K562 (cell line): ENCODE measurements around the gene ACTN3. TPM values are rescaled to one million over a fixed set of nuclear protein-coding genes. Genes with fewer than 3 reads are reported as not detected.

Source experiments
- ATAC-seq: fragments of 200-7000 bp; cut with Tn5 transposase; 3 replicates; pipeline ENCODE4 v1.9.1; 2020; ENCODE audit warnings: moderate library complexity
- BruUV-seq: library from RNA; stranded (reverse); fragments of 400-500 nt; replicated peaks from 2 replicates; lab custom pipeline; 2021; lab: Mats Ljungman, UMichigan
- CTCF ChIA-PET: fragments of 300-600 bp; formaldehyde crosslinking; extraction: SDS; loops from one replicate; lab custom pipeline; 2021; ENCODE audit warnings: low intra/inter-chr PET ratio; lab: Yijun Ruan, JAX
- POLR2A ChIA-PET: fragments of 300-600, 350-650 bp; sonication (Branson Sonifier 250); formaldehyde crosslinking; extraction: SDS; loops from one replicate; lab custom pipeline; 2021; ENCODE audit warnings: antibody characterized with exemption, inconsistent platforms; lab: Yijun Ruan, JAX
- DNase-seq, 4 experiments: peaks; one replicate each; pipeline versions ENCODE4 v3.0.0 to v3.0.0-alpha.2; 2011 to 2018; ENCODE audit warnings: low spot score in 3 of 4, mixed read lengths in 3 of 4; ENCODE audit errors: extremely low read depth in 1 of 4
- FAIRE-seq: peaks from 2 replicates; lab custom pipeline; 2011; peaks lifted over from hg19 to GRCh38; lab: Jason Lieb, UNC
- H2AFZ ChIP-seq: 2 replicates; pipeline ENCODE4 v1.6.0; 2011; ENCODE audit warnings: low read depth, low read length, control low read depth, inconsistent platforms
- H3K27ac ChIP-seq: fragments of 200-600 bp; 3 replicates; pipeline ENCODE4 v1.8.0; 2011; ENCODE audit warnings: low read depth, mild to moderate bottlenecking, control low read depth, inconsistent platforms, low read length, moderate library complexity, mixed read lengths; ENCODE audit errors: extremely low read depth
- H3K27me3 ChIP-seq, 2 experiments: fragments of 300-600 bp in 1 of 2; 2 replicates in 1 of 2; 3 replicates in 1 of 2; pipeline versions ENCODE4 v1.6.0 to v1.8.0; 2011; ENCODE audit warnings: inconsistent platforms in 2 of 2, low read length in 2 of 2, mild to moderate bottlenecking in 1 of 2, mixed read lengths in 1 of 2, moderate library complexity in 1 of 2; ENCODE audit not compliant: control insufficient read depth in 2 of 2, insufficient read depth in 2 of 2
- H3K36me3 ChIP-seq: fragments of 300-600 bp; 3 replicates; pipeline ENCODE4 v1.8.0; 2011; ENCODE audit warnings: mild to moderate bottlenecking, low read length, inconsistent platforms; ENCODE audit not compliant: control insufficient read depth, insufficient read depth
- H3K4me1 ChIP-seq, 2 experiments: fragments of 200-600 bp in 1 of 2; replicated peaks in 1 of 2; 2 replicates in 1 of 2; 3 replicates in 1 of 2; pipeline versions ENCODE4 v1.5.1 to v1.8.0; 2011; ENCODE audit warnings: inconsistent platforms in 2 of 2, low read length in 2 of 2, mild to moderate bottlenecking in 1 of 2, mixed read lengths in 1 of 2, moderate library complexity in 1 of 2; ENCODE audit not compliant: control insufficient read depth in 2 of 2, insufficient read depth in 2 of 2
- H3K4me2 ChIP-seq: 2 replicates; pipeline ENCODE4 v1.6.1; 2011; ENCODE audit warnings: low read length, control low read depth, inconsistent platforms, mixed read lengths; ENCODE audit not compliant: insufficient read depth
- H3K4me3 ChIP-seq: fragments of 200-600 bp; sonication (generic), shearing (Covaris generic); 2 replicates; pipeline ENCODE4 v1.5.1; 2016; ENCODE audit warnings: control low read depth, inconsistent platforms
- H3K79me2 ChIP-seq: fragments of 200-600 bp; 3 replicates; pipeline ENCODE4 v1.8.0; 2011; ENCODE audit warnings: low read length, inconsistent platforms; ENCODE audit not compliant: control insufficient read depth, insufficient read depth
- H3K9ac ChIP-seq, 2 experiments: 2 replicates each; pipeline versions ENCODE4 v1.6.0 to v1.6.1; 2011; ENCODE audit warnings: low read depth in 2 of 2, low read length in 2 of 2, control low read depth in 1 of 2, inconsistent platforms in 1 of 2, mild to moderate bottlenecking in 1 of 2, mixed read lengths in 1 of 2; ENCODE audit not compliant: insufficient read depth in 1 of 2
- H3K9me1 ChIP-seq: one replicate; pipeline ENCODE4 v1.6.0; 2011; ENCODE audit warnings: inconsistent platforms, mild to moderate bottlenecking, low read length, moderate library complexity; ENCODE audit not compliant: control insufficient read depth, insufficient read depth
- H3K9me3 ChIP-seq: replicated peaks from 2 replicates; pipeline ENCODE4 v1.5.1; 2011; ENCODE audit warnings: low read depth, low read length, inconsistent platforms; ENCODE audit not compliant: control insufficient read depth, insufficient read depth
- H4K20me1 ChIP-seq: replicated peaks from 2 replicates; pipeline ENCODE4 v1.6.1; 2011; ENCODE audit warnings: low read length, inconsistent platforms, mixed read lengths; ENCODE audit not compliant: control insufficient read depth, insufficient read depth
- ARHGAP35 ChIP-seq: fragments of 450-650 bp; IDR thresholded peaks from 2 replicates; pipeline ENCODE4 v1.6.1; 2018; ENCODE audit not compliant: partially characterized antibody
- CCNT2 ChIP-seq: IDR thresholded peaks from 2 replicates; pipeline ENCODE4 v1.6.1; 2011; ENCODE audit warnings: borderline replicate concordance, low read depth, mild to moderate bottlenecking, moderate library complexity, mixed read lengths, low read length; ENCODE audit not compliant: insufficient read length; ENCODE audit errors: extremely low read depth
- EGR1 ChIP-seq: fragments of 450-650 bp; conservative IDR thresholded peaks from 2 replicates; pipeline ENCODE4 v1.6.1; 2017; ENCODE audit warnings: mild to moderate bottlenecking
- MEIS2 ChIP-seq: fragments of 450-650 bp; IDR thresholded peaks from 2 replicates; pipeline ENCODE4 v1.6.1; 2014; ENCODE audit warnings: mild to moderate bottlenecking; ENCODE audit not compliant: partially characterized antibody
- XRCC3 ChIP-seq: fragments of 450-650 bp; IDR thresholded peaks from 2 replicates; pipeline ENCODE4 v1.6.1; 2017; ENCODE audit warnings: mild to moderate bottlenecking, moderate library complexity
- ZNF12 ChIP-seq: sonication (generic); formaldehyde crosslinking; IDR thresholded peaks from 2 replicates; pipeline ENCODE4 v1.4.0; 2020; ENCODE audit warnings: mild to moderate bottlenecking, missing genetic modification reagents
- ZNF143 ChIP-seq: sonication (generic); formaldehyde crosslinking; IDR thresholded peaks from 2 replicates; pipeline ENCODE4 v1.9.0; 2022; ENCODE audit warnings: mild to moderate bottlenecking, missing genetic modification reagents
- ZNF24 ChIP-seq: fragments of 450-650 bp; IDR thresholded peaks from 2 replicates; pipeline ENCODE4 v1.6.1; 2016
- WGBS: fragments of 100-300 bp; shearing (Covaris generic); methylation state at CpG from one replicate; pipeline ENCODE4 v1.1.6; 2016; ENCODE audit warnings: low coverage, mixed read lengths; ENCODE audit not compliant: insufficient coverage; ENCODE audit errors: missing lambda C conversion rate; 5-methylcytosine and 5-hydroxymethylcytosine counted together
- in situ Hi-C: fragments of 300-500 bp; cut with MboI; formaldehyde crosslinking; loops from 4 replicates; pipeline ENCODE4 v1.15.0; 2018; ENCODE audit warnings: inconsistent platforms, mixed read lengths
- intact Hi-C: fragments of 100-400 bp; cut with micrococcal nuclease; formaldehyde crosslinking; loops from 2 replicates; pipeline ENCODE4 v1.14.2; 2022
- polyA plus RNA-seq, 8 experiments: library from polyadenylated mRNA; depleted of rRNA in 4 of 8; stranded (reverse) in 5 of 8; unstranded in 3 of 8; fragments of >200 nt; fragmentation: Nextera tagmentation in 2 of 8; fragmentation: Illumina TruSeq in 1 of 8; extraction: Ambion mirVana in 2 of 8; extraction: Trizol in 1 of 8; gene quantifications; 2 replicates each; pipeline versions ENCODE4 v1.2.1 to v1.2.3, GENCODE V29; 2011 to 2014; ENCODE audit warnings: inconsistent platforms in 1 of 8, missing spikeins in 1 of 8
- total RNA-seq, 7 experiments: library from RNA; depleted of rRNA in 6 of 7; stranded (reverse); fragments of >200 nt in 6 of 7; fragmentation: Illumina TruSeq in 2 of 7; extraction: Trizol in 2 of 7; gene quantifications; 2 replicates each; pipeline versions ENCODE4 v1.2.1 to v1.2.3, GENCODE V29; 2011 to 2021; ENCODE audit warnings: low replicate concordance in 1 of 7
- TF ChIP-seq, protein P1 (sequence below): fragments of 250-450 bp; sonication (Bioruptor Pico); IDR thresholded peaks from 2 replicates; pipeline ENCODE4 v1.8.0; 2022; ENCODE audit warnings: inconsistent platforms, mild to moderate bottlenecking, moderate library complexity, borderline replicate concordance

Gene ACTN3
- total and polyA plus RNA-seq, 9 of the 15 experiments (the other 6 are each of a cell fraction or from before 2014, with no cell fraction given): not detected

DNA sequence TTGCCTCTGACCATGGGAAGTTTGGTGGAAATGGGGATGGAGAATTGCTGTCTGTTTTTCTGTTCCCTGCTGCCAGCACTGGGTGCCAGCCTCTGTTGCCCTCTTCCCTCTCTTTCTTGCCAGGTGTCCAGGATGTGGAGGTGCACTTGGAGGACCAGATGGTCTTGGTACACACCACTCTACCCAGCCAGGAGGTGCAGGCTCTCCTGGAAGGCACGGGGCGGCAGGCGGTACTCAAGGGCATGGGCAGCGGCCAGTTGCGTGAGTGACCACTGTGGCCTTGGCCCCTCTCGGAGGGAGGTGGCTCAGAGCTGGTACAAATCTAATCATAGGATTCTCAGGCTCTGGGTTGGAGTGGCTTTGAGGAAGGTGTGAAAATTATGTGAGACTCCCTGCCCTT is 52.3 kb downstream of the ACTN3 start:
- CTCF ChIA-PET: no interaction called here

GRCh38 chr11:66600219-66600618 is 53.5 kb downstream of the ACTN3 start:
- Histone ChIP-seq H3K79me2 (peaks cover 6% of the 10 kb centered on the region), H3K9me1 (no peaks in the 10 kb centered on the region), H3K9me3 (no peaks in the 10 kb centered on the region; the same call in 1 of the 2 replicates), H2AFZ (no peak overlapping the region), H3K4me1 (peaks cover 11 to 30% of the 10 kb centered on the region in 2 experiments), H3K4me3 (no peak overlapping the region), H3K27ac (no peak overlapping the region), H3K27me3 (no peaks in the 10 kb centered on the region), H4K20me1 (no peaks in the 10 kb centered on the region), H3K36me3 (peaks cover 58% of the 10 kb centered on the region; the same call in 2 of the 3 replicates), H3K4me2 (no peak overlapping the region), H3K9ac (no peak overlapping the region)
- ATAC-seq: no peak
- peak in 1 of 4 experiments; percentile 5 for DNase-seq
- CTCF ChIA-PET: no interaction called here
- no peak for FAIRE-seq
- BruUV-seq: no TSS peak
- in situ Hi-C loops (no loop called here), intact Hi-C loops (no loop called here)
- POLR2A ChIA-PET: interaction anchor here (1.0 kb wide), 1 partner anchor 38 kb away, joined by 3 read pairs; no protein-coding TSS in a partner anchor
- TF ChIP-seq ZNF143 (CRISPR knock-in tag) (no peak), ZNF12 (CRISPR knock-in tag) (no peak), ARHGAP35 (no peak), ZNF24 (peak; percentile 72)
- WGBS: 80% methylated on average over 2 of the region's 2 CpGs

More for the DNA sequence above, 52.3 kb downstream of the ACTN3 start:
- FAIRE-seq (no peak), DNase-seq (no peak), ATAC-seq (no peak)
- Histone ChIP-seq H3K36me3 (peaks cover 48% of the 10 kb centered on the region; the same call in 2 of the 3 replicates), H3K9me3 (no peaks in the 10 kb centered on the region), H3K9ac (no peak overlapping the region), H3K27me3 (no peaks in the 10 kb centered on the region), H3K4me1 (peaks cover 18 to 41% of the 10 kb centered on the region in 2 experiments), H3K9me1 (no peaks in the 10 kb centered on the region), H3K27ac (no peak overlapping the region), H2AFZ (no peak overlapping the region), H3K4me3 (no peak overlapping the region), H4K20me1 (no peaks in the 10 kb centered on the region), H3K79me2 (peaks cover 15% of the 10 kb centered on the region), H3K4me2 (no peak overlapping the region)
- no TSS peak for BruUV-seq
- intact Hi-C loops (no loop called here), in situ Hi-C loops (no loop called here)
- 100% methylated on average over 5 of the region's 6 CpGs for WGBS
- TF ChIP-seq XRCC3: no peak
- TF ChIP-seq MEIS2: no peak
- TF ChIP-seq CCNT2: no peak
- TF ChIP-seq ZNF24: no peak
- TF ChIP-seq, protein P1, sequence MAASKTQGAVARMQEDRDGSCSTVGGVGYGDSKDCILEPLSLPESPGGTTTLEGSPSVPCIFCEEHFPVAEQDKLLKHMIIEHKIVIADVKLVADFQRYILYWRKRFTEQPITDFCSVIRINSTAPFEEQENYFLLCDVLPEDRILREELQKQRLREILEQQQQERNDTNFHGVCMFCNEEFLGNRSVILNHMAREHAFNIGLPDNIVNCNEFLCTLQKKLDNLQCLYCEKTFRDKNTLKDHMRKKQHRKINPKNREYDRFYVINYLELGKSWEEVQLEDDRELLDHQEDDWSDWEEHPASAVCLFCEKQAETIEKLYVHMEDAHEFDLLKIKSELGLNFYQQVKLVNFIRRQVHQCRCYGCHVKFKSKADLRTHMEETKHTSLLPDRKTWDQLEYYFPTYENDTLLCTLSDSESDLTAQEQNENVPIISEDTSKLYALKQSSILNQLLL (CRISPR knock-in tag): no peak
- no peak for TF ChIP-seq EGR1
- POLR2A ChIA-PET: interaction anchor here (1.2 kb wide), 1 partner anchor 18 kb away, joined by 4 read pairs; the partner anchor contains the start of gene RBM14
